Stimulated activated naive B cell treated with anti-CD40 and anti-IgM and Interleukin-4, amounts not matched to agents 10 μg/mL and 1 μg/mL and 100 μg/mL, for 72 hours (primary cell): ENCODE measurements around the gene F12.

Source experiments
- ATAC-seq, 2 donors: fragments of 150-1000 bp; cut with Tn5 transposase; replicated peaks; 2 replicates each; pipeline ENCODE4 v1.10.0; 2021; ENCODE audit warnings: moderate library complexity in 1 of 2
- DNase-seq: peaks from one replicate; pipeline ENCODE4 v3.0.0; 2021
- H3K27ac Mint-ChIP-seq: one replicate; pipeline ENCODE4 v1.8.0; 2022; ENCODE audit warnings: mild to moderate bottlenecking, mixed read lengths
- H3K27me3 Mint-ChIP-seq, 2 donors: one replicate each; pipeline ENCODE4 v1.8.0; 2022; ENCODE audit warnings: mixed read lengths in 2 of 2
- H3K36me3 Mint-ChIP-seq, 2 donors: one replicate each; pipeline ENCODE4 v1.8.0; 2022; ENCODE audit warnings: mixed read lengths in 2 of 2, mild to moderate bottlenecking in 1 of 2
- H3K4me1 Mint-ChIP-seq, 2 donors: one replicate each; pipeline ENCODE4 v1.8.0; 2022; ENCODE audit warnings: mixed read lengths in 2 of 2, mild to moderate bottlenecking in 1 of 2
- H3K4me3 Mint-ChIP-seq, 2 donors: one replicate each; pipeline ENCODE4 v1.8.0; 2022; ENCODE audit warnings: mild to moderate bottlenecking in 2 of 2, mixed read lengths in 2 of 2, moderate library complexity in 1 of 2
- H3K9me3 Mint-ChIP-seq, 2 donors: one replicate each; pipeline ENCODE4 v1.8.0; 2022; ENCODE audit warnings: mixed read lengths in 2 of 2, mild to moderate bottlenecking in 1 of 2

F12 gene

GRCh38 chr5:177371120-177372033 lies 38.0 kb downstream of the F12 start:
- Mint-ChIP-seq H3K4me1 (peaks cover 33 to 57% of the 10 kb centered on the region in 2 donors), H3K27ac (no peak overlapping the region), H3K36me3 (peaks cover 23 to 47% of the 10 kb centered on the region in 2 donors), H3K4me3 (no peak overlapping the region), H3K27me3 (no peaks in the 10 kb centered on the region), H3K9me3 (no peaks in the 10 kb centered on the region)
- DNase-seq (no peak), ATAC-seq (no peak)

- Mint-ChIP-seq H3K4me3 (peak overlapping the region; percentile 73 to 75), H3K9me3 (no peaks in the 10 kb centered on the region), H3K4me1 (peaks cover 37 to 65% of the 10 kb centered on the region in 2 donors), H3K27me3 (no peaks in the 10 kb centered on the region), H3K27ac (peak overlapping the region; percentile 62), H3K36me3 (peaks cover 27 to 53% of the 10 kb centered on the region in 2 donors)
- ATAC-seq: peak; percentile 84 to 85
- peak; percentile 44 for DNase-seq
These were observed 38.8 kb downstream of the F12 start for GRCh38 chr5:177370488-177371119.

GRCh38 chr5:177369645-177370440 lies 39.5 kb downstream of the F12 start:
- Mint-ChIP-seq H3K36me3 (peaks cover 27 to 54% of the 10 kb centered on the region in 2 donors), H3K4me1 (peaks cover 39 to 70% of the 10 kb centered on the region in 2 donors), H3K4me3 (peak overlapping the region in 1 of 2 donors; percentile 42), H3K9me3 (no peaks in the 10 kb centered on the region), H3K27me3 (no peaks in the 10 kb centered on the region), H3K27ac (peak overlapping the region; percentile 80)
- peak in 1 of 2 donors; percentile 40 for ATAC-seq
- DNase-seq: no peak

- H3K27ac Mint-ChIP-seq: peak overlapping the region; percentile 82
- H3K4me1 Mint-ChIP-seq: peaks cover 47 to 76% of the 10 kb centered on the region in 2 donors
- DNase-seq (no peak), ATAC-seq (no peak)
- no peaks in the 10 kb centered on the region for H3K27me3 Mint-ChIP-seq
- peaks cover 27 to 56% of the 10 kb centered on the region in 2 donors for H3K36me3 Mint-ChIP-seq
- no peaks in the 10 kb centered on the region for H3K9me3 Mint-ChIP-seq
- H3K4me3 Mint-ChIP-seq: peak overlapping the region in 1 of 2 donors; percentile 42
These were observed 40.3 kb downstream of the F12 start for GRCh38 chr5:177368869-177369644.

GRCh38 chr5:177367981-177368868 lies 41.1 kb downstream of the F12 start:
- Mint-ChIP-seq H3K27me3 (no peaks in the 10 kb centered on the region), H3K27ac (no peak overlapping the region), H3K36me3 (peaks cover 27 to 52% of the 10 kb centered on the region in 2 donors), H3K9me3 (no peaks in the 10 kb centered on the region), H3K4me3 (no peak overlapping the region), H3K4me1 (peaks cover 49 to 81% of the 10 kb centered on the region in 2 donors)
- DNase-seq: no peak
- no peak for ATAC-seq

GRCh38 chr5:177367323-177367848 lies 42.0 kb downstream of the F12 start:
- DNase-seq: no peak
- no peaks in the 10 kb centered on the region for H3K9me3 Mint-ChIP-seq
- no peak for ATAC-seq
- H3K27me3 Mint-ChIP-seq: no peaks in the 10 kb centered on the region
- no peak overlapping the region for H3K4me3 Mint-ChIP-seq
- H3K27ac Mint-ChIP-seq: no peak overlapping the region
- H3K36me3 Mint-ChIP-seq: peaks cover 28 to 47% of the 10 kb centered on the region in 2 donors
- peaks cover 51 to 81% of the 10 kb centered on the region in 2 donors for H3K4me1 Mint-ChIP-seq

- Mint-ChIP-seq H3K36me3 (peaks cover 30 to 42% of the 10 kb centered on the region in 2 donors), H3K4me1 (peaks cover 53 to 81% of the 10 kb centered on the region in 2 donors), H3K9me3 (no peaks in the 10 kb centered on the region), H3K4me3 (peak overlapping the region in 1 of 2 donors; percentile 23), H3K27ac (no peak overlapping the region), H3K27me3 (no peaks in the 10 kb centered on the region)
- ATAC-seq: no peak
- no peak for DNase-seq
These were observed 42.6 kb downstream of the F12 start for GRCh38 chr5:177366528-177367322.

GRCh38 chr5:177365845-177366527 lies 43.4 kb downstream of the F12 start:
- Mint-ChIP-seq H3K36me3 (peaks cover 26 to 36% of the 10 kb centered on the region in 2 donors), H3K4me3 (peak overlapping the region in 1 of 2 donors; percentile 23), H3K9me3 (no peaks in the 10 kb centered on the region), H3K4me1 (peaks cover 54 to 80% of the 10 kb centered on the region in 2 donors), H3K27me3 (no peaks in the 10 kb centered on the region), H3K27ac (no peak overlapping the region)
- ATAC-seq: no peak
- no peak for DNase-seq

GRCh38 chr5:177364159-177364962 lies 45.0 kb downstream of the F12 start:
- ATAC-seq: peak; percentile 34 to 62
- peak overlapping the region; percentile 75 for H3K27ac Mint-ChIP-seq
- H3K4me1 Mint-ChIP-seq: peaks cover 61 to 84% of the 10 kb centered on the region in 2 donors
- H3K36me3 Mint-ChIP-seq: peaks cover 25 to 32% of the 10 kb centered on the region in 2 donors
- peak overlapping the region; percentile 58 to 76 for H3K4me3 Mint-ChIP-seq
- no peaks in the 10 kb centered on the region for H3K9me3 Mint-ChIP-seq
- peak; percentile 35 for DNase-seq
- H3K27me3 Mint-ChIP-seq: no peaks in the 10 kb centered on the region

- peaks cover 61 to 84% of the 10 kb centered on the region in 2 donors for H3K4me1 Mint-ChIP-seq
- ATAC-seq (no peak), DNase-seq (no peak)
- peaks cover 17 to 27% of the 10 kb centered on the region in 2 donors for H3K36me3 Mint-ChIP-seq
- no peaks in the 10 kb centered on the region for H3K9me3 Mint-ChIP-seq
- H3K27ac Mint-ChIP-seq: no peak overlapping the region
- no peaks in the 10 kb centered on the region for H3K27me3 Mint-ChIP-seq
- peak overlapping the region in 1 of 2 donors; percentile 87 for H3K4me3 Mint-ChIP-seq
These were observed 45.8 kb downstream of the F12 start for GRCh38 chr5:177363565-177363964.
